GM13977 (cell line): ENCODE data around the gene RBM22.

ENCODE experiments used
- DNase-seq: peaks from one replicate; pipeline ENCODE4 v3.0.0; 2012; ENCODE audit warnings: low spot score
- CTCF ChIP-seq: IDR thresholded peaks from 2 replicates; pipeline ENCODE4 v1.5.1; 2012; ENCODE audit warnings: mild to moderate bottlenecking, control low read depth; ENCODE audit not compliant: insufficient read depth; ENCODE audit errors: extremely low read depth, missing control alignments
- in situ Hi-C: fragments of 300-500 bp; cut with MboI; formaldehyde crosslinking; loops from one replicate; pipeline ENCODE4 v1.12.0; 2022; ENCODE audit warnings: low sequenced_read_pairs, low pct_unique_long_range_greater_than_20kb, mixed read lengths, inconsistent platforms; ENCODE audit not compliant: unreplicated experiment

RBM22 gene

DNA sequence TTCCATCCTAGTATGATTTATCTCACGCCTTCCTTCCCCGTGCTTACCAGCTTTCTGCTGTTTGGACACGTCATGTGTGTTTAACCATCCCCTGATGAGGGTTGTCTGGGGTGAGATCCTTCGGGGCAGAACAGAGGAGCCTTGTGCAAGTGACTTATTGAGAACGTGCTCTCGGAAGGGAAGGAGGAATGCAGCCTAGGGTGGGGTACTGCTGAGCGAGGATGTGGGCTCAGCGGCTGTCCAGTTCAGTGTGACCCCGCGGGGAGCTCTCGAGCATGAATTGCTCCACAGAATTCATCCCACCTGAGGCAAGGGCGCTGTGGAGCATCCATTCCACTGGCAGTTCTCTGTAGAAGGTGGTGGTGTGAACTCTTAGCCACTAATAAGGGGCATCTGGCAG lies 35.8 kb downstream of the RBM22 start:
- no peak for DNase-seq
- in situ Hi-C loops = loop anchor here (10.0 kb wide), 1 partner anchor 210 kb away; no protein-coding TSS in a partner anchor
- no peak for TF ChIP-seq CTCF

DNA sequence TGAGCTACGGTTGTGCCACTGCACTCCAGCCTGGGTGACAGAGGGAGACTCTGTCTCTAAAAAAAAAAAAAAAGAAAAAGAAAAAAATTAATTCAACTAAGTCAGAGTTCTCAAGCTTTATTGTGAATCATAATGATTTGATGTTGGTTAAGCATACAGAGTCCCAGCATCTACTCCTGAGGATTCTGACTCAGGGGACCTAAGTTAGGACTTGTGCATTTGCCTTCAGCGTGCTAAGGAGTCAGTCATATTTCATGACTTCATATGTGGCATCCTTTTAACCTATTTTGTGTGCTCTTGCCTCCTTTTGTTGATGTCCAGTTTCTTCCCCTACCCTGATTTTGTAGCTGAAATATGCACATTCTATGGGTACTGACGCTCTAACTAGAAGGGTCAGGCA lies 36.9 kb downstream of the RBM22 start:
- in situ Hi-C loops = loop anchor here (10.0 kb wide), 1 partner anchor 209 kb away; no protein-coding TSS in a partner anchor
- TF ChIP-seq CTCF = no peak
- no peak for DNase-seq

- DNase-seq = no peak
- no peak for TF ChIP-seq CTCF
- in situ Hi-C loops = loop anchor here (10.0 kb wide), 1 partner anchor 208 kb away; no protein-coding TSS in a partner anchor
Measured at GRCh38 chr5:150662731-150663516, 37.9 kb downstream of the RBM22 start.

GRCh38 chr5:150661821-150662596 lies 38.9 kb downstream of the RBM22 start:
- no peak for TF ChIP-seq CTCF
- no peak for DNase-seq
- in situ Hi-C loops = loop anchor here (10.0 kb wide), 1 partner anchor 207 kb away; no protein-coding TSS in a partner anchor

DNA sequence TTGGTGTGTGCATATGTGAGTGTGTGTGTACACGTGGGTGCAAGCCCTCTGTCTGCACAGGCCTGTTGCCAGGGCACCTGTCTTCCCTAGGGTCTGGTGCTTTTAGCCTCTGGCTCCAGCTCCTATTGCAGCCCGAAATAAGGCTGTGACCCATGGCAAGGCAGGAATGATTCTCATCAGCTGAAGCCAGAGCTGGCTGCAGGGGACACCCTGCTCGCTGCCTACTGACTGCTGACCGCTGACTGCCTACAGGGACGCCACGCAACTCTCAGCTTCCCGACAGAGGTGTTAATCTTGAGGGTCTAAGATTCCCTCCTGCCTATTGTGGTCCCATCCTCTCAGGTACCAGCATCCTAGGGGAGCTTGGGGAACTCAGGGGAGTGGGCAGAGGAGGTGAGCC lies 39.8 kb downstream of the RBM22 start, which contains the start of gene MYOZ3:
Gene MYOZ3 (plus strand): TSS at position 166 of the 400 bp plus-strand sequence. CDS start 1,691 bp downstream, outside the sequence.
- no peak for TF ChIP-seq CTCF
- DNase-seq = no peak
- in situ Hi-C loops = loop anchor here (10.0 kb wide), 1 partner anchor 206 kb away; no protein-coding TSS in a partner anchor

- TF ChIP-seq CTCF = no peak
- DNase-seq = no peak
- in situ Hi-C loops = loop anchor here (10.0 kb wide), 1 partner anchor 205 kb away; no protein-coding TSS in a partner anchor
Measured at GRCh38 chr5:150660108-150660831, 40.6 kb downstream of the RBM22 start.
